ENCODE measurements around the gene SLFN5. TPM values are rescaled to one million over a fixed set of nuclear protein-coding genes. Genes with fewer than 3 reads are reported as not detected.

The SLFN5 gene
- total RNA-seq, 4 donors from 2014 or later = 7.3 to 20.4 (median 14.0) TPM

GRCh38 chr17:35245196-35245486 is 2.3 kb downstream of the SLFN5 start:
- no peaks in the 10 kb centered on the region for H3K9me3 ChIP-seq
- H3K36me3 ChIP-seq = peaks cover 0 to 14% (median 0%) of the 10 kb centered on the region in 3 donors
- H3K4me1 ChIP-seq = peaks cover 18 to 60% (median 22%) of the 10 kb centered on the region in 3 donors
- no peaks in the 10 kb centered on the region for H3K27me3 ChIP-seq
- no peak for DNase-seq
- H3K4me3 ChIP-seq = peak overlapping the region in 2 of 4 donors; percentile 75 to 81
- WGBS, 2 donors = 0 to 21% methylated on average over 1 of the region's 1 CpG
- no peak for TF ChIP-seq POLR2A (IDR thresholded peaks at IDR 0.05)
- no peak for TF ChIP-seq CTCF (IDR thresholded peaks at IDR 0.05)
- intact Hi-C loops (cut with DNase I) = no loop called here
- peak overlapping the region; percentile 91 to 98 (median 96) for H3K27ac ChIP-seq

DNA sequence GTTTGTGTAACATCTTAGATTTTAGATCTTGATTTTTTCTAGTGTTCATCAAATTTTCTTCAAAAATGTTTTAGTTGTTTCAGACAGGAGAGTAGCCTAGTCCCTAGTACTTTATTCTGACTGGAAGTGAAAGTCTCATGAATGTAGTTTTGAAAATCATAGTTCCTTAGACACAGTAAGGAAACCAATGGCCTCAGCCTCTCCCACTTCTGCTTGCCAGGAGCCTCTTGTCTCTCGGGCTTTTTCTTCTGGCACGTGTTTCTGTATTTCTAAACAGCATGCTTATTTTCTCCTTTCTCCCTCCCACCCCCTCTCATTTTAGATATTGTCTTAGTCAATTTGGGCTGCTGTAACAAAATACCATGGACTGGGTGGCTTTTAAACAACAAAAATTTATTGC is 9.8 kb downstream of the SLFN5 start:
- no peaks in the 10 kb centered on the region for H3K27me3 ChIP-seq
- no peak for DNase-seq
- no peaks in the 10 kb centered on the region for H3K9me3 ChIP-seq
- peaks cover 0 to 9% (median 0%) of the 10 kb centered on the region in 3 donors for H3K36me3 ChIP-seq
- WGBS, 2 donors = 14 to 25% methylated on average over 2 of the region's 2 CpGs
- intact Hi-C loops (cut with DNase I) = no loop called here
- H3K4me1 ChIP-seq = peaks cover 17 to 55% (median 37%) of the 10 kb centered on the region in 3 donors
- no peak overlapping the region for H3K4me3 ChIP-seq
- H3K27ac ChIP-seq = peak overlapping the region in 2 of 4 donors; percentile 13 to 68
- no peak for TF ChIP-seq POLR2A (IDR thresholded peaks at IDR 0.05)
- no peak for TF ChIP-seq CTCF (IDR thresholded peaks at IDR 0.05)

- intact Hi-C loops (cut with DNase I) = no loop called here
- Histone ChIP-seq H3K4me1 (peaks cover 17 to 66% (median 44%) of the 10 kb centered on the region in 3 donors), H3K4me3 (no peak overlapping the region), H3K27ac (peak overlapping the region; percentile 56 to 80 (median 70)), H3K9me3 (no peaks in the 10 kb centered on the region), H3K27me3 (no peaks in the 10 kb centered on the region), H3K36me3 (peaks cover 0 to 8% (median 0%) of the 10 kb centered on the region in 3 donors)
- TF ChIP-seq CTCF (IDR thresholded peaks at IDR 0.05) = no peak
- TF ChIP-seq POLR2A (IDR thresholded peaks at IDR 0.05) = no peak
- no peak for DNase-seq
- 12 to 42% methylated on average over 6 to 7 of the region's 8 CpGs for WGBS, 2 donors
Measured at GRCh38 chr17:35254107-35254773, 11.4 kb downstream of the SLFN5 start.

DNA sequence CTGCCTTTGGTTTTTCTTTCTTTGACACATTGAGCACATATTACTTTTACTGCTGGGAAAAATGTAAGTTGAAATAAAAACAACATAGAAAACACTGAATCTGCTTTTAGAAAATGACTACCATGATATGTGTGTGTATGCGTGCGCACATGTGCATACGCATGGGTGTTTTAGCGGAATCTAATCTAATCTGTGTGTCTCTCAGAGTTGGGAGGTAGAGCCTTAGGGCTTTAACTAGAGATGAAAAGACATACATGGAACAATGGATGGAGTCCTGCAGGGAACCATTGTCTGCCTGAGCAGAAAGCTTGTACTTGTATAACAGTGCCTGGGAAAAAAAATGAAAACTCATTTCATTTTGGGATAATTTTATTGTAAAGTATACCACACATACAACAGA is 12.4 kb downstream of the SLFN5 start:
- Histone ChIP-seq H3K36me3 (peaks cover 0 to 13% (median 4%) of the 10 kb centered on the region in 3 donors), H3K4me1 (peaks cover 17 to 71% (median 44%) of the 10 kb centered on the region in 3 donors), H3K9me3 (no peaks in the 10 kb centered on the region), H3K27me3 (no peaks in the 10 kb centered on the region), H3K27ac (peak overlapping the region in 2 of 4 donors; percentile 68 to 80), H3K4me3 (no peak overlapping the region)
- TF ChIP-seq POLR2A (IDR thresholded peaks at IDR 0.05) (no peak), CTCF (IDR thresholded peaks at IDR 0.05) (no peak)
- DNase-seq = no peak
- intact Hi-C loops (cut with DNase I) = no loop called here
- 93 to 95% methylated on average over 4 of the region's 4 CpGs for WGBS, 2 donors

DNA sequence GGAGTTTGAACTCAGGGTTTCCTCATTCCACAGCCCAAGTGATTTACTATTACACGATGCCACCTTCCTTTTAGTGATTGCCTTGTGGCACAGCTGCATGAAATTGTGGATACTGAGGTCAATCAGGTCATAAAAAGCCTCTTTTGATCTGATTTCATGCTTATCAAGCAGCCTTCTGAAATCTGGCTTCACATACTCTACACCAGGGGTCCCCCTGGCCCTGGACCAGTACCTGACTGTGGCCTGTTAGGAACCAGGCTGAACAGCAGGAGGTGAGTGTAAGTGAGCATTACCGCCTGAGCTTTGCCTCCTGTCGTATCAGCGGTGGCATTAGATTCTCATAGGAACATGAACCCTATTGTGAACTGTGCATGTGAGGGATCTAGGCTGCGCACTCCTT is 13.8 kb downstream of the SLFN5 start:
- Histone ChIP-seq H3K9me3 (no peaks in the 10 kb centered on the region), H3K27me3 (no peaks in the 10 kb centered on the region), H3K4me1 (peaks cover 17 to 71% (median 44%) of the 10 kb centered on the region in 3 donors), H3K27ac (peak overlapping the region; percentile 15 to 63 (median 51)), H3K36me3 (peaks cover 0 to 23% (median 4%) of the 10 kb centered on the region in 3 donors), H3K4me3 (no peak overlapping the region)
- TF ChIP-seq CTCF (IDR thresholded peaks at IDR 0.05) (no peak), POLR2A (IDR thresholded peaks at IDR 0.05) (no peak)
- WGBS, 2 donors = 13 to 66% methylated on average over 1 to 5 of the region's 5 CpGs
- intact Hi-C loops (cut with DNase I) = no loop called here
- DNase-seq = no peak

Measured in esophagus squamous epithelium (tissue), 5 donors.